Testis (tissue), 3 donors: ENCODE results near the gene AARSD1. TPM values are rescaled to one million over a fixed set of nuclear protein-coding genes. Genes with fewer than 3 reads are reported as not detected.
"Not testable (repeated sequence)": the region's sequence is repeated elsewhere in the genome, so short reads cannot be mapped to it uniquely, and the experiment has no call there.

Experiments used
- DNase-seq: peaks from one replicate; pipeline ENCODE4 v3.0.0-alpha.2; 2019
- H3K27ac ChIP-seq, 2 donors: fragments of 200-600 bp; sonication (generic); one replicate each; pipeline ENCODE4 v1.5.1; 2019
- H3K27me3 ChIP-seq: fragments of 200-600 bp; sonication (generic); one replicate; pipeline ENCODE4 v1.5.1; 2019
- H3K36me3 ChIP-seq: fragments of 200-600 bp; sonication (generic); one replicate; pipeline ENCODE4 v1.5.1; 2017; ENCODE audit warnings: low read depth; ENCODE audit errors: missing control alignments
- H3K4me1 ChIP-seq: fragments of 200-600 bp; sonication (generic); one replicate; pipeline ENCODE4 v1.5.1; 2019
- H3K4me3 ChIP-seq, 2 donors: fragments of 200-600 bp; sonication (generic); one replicate each; pipeline ENCODE4 v1.5.1; 2017 to 2019
- H3K9me3 ChIP-seq: fragments of 200-600 bp; sonication (generic); one replicate; pipeline ENCODE4 v1.5.1; 2017
- POLR2A ChIP-seq: fragments of 450-650 bp; IDR thresholded peaks from one replicate; pipeline ENCODE4 v1.6.1; 2017; ENCODE audit warnings: antibody characterized with exemption, mild to moderate bottlenecking, moderate library complexity
- WGBS, 2 donors: methylation state at CpG; one replicate each; pipeline ENCODE4 v1.1.5; 2018; 5-methylcytosine and 5-hydroxymethylcytosine counted together
- intact Hi-C: fragments of 100-400 bp; cut with DNase I; formaldehyde crosslinking; loops from one replicate; pipeline ENCODE4 v1.15.1; 2023; ENCODE audit warnings: low total_unique reads
- polyA plus RNA-seq: library from polyadenylated mRNA; stranded (reverse); fragments of 350-450 nt; fragmentation: Illumina TruSeq; extraction: RNeasy Lipid Tissue Mini Kit (QIAGEN cat#74804); gene quantifications from one replicate; pipeline ENCODE4 v1.2.3, GENCODE V29; 2014; ENCODE audit warnings: low read depth, low replicate concordance; ENCODE audit not compliant: insufficient read depth
- total RNA-seq, 2 donors: library from RNA; depleted of rRNA; stranded (reverse); fragments of >200 nt; gene quantifications; one replicate each; pipeline ENCODE4 v1.2.3, GENCODE V29; 2016
- TF ChIP-seq, protein P1 (sequence below), 3 experiments: fragments of 450-650 bp in 2 of 3; fragments of 200-600 bp in 1 of 3; sonication (generic) in 1 of 3; IDR thresholded peaks; one replicate each; pipeline ENCODE4 v1.5.1; 2016 to 2019; ENCODE audit warnings: antibody characterized with exemption in 3 of 3, mild to moderate bottlenecking in 2 of 3, moderate library complexity in 1 of 3

The AARSD1 gene
- total and polyA plus RNA-seq, 3 donors from 2014 or later, result 62.0 to 184 (median 84.3) TPM

DNA sequence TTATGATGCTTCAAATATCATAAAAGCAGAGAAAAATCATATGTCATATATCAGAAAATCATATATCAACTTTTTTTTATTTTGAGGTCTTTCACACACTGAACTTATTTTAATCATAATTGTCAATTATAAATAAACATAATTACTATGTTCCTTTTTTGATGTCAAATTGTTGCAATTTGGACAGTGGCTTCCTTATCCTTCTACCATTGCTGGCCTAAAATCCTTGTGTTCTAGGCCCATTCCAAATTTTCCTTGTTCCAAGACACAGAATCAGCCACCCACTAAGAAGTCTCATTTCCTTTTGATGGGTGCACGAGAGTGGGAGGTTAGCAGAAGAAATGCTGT, 34.8 kb downstream of the AARSD1 start:
- DNase-seq, result no peak
- H3K27ac ChIP-seq, result peak overlapping the region in 1 of 2 donors; percentile 69
- WGBS, 2 donors, result 57 to 68% methylated on average over 1 of the region's 1 CpG
- no peak for TF ChIP-seq POLR2A
- TF ChIP-seq, protein P1, sequence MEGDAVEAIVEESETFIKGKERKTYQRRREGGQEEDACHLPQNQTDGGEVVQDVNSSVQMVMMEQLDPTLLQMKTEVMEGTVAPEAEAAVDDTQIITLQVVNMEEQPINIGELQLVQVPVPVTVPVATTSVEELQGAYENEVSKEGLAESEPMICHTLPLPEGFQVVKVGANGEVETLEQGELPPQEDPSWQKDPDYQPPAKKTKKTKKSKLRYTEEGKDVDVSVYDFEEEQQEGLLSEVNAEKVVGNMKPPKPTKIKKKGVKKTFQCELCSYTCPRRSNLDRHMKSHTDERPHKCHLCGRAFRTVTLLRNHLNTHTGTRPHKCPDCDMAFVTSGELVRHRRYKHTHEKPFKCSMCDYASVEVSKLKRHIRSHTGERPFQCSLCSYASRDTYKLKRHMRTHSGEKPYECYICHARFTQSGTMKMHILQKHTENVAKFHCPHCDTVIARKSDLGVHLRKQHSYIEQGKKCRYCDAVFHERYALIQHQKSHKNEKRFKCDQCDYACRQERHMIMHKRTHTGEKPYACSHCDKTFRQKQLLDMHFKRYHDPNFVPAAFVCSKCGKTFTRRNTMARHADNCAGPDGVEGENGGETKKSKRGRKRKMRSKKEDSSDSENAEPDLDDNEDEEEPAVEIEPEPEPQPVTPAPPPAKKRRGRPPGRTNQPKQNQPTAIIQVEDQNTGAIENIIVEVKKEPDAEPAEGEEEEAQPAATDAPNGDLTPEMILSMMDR (IDR thresholded peaks at IDR 0.05), result no peak
- intact Hi-C loops, result loop anchor here (5.0 kb wide), 1 partner anchor 87 kb away; the partner anchor contains the start of gene AOC2
- no peaks in the 10 kb centered on the region for H3K9me3 ChIP-seq
- H3K36me3 ChIP-seq, result no peaks in the 10 kb centered on the region
- peaks cover 8% of the 10 kb centered on the region for H3K4me1 ChIP-seq
- no peaks in the 10 kb centered on the region for H3K27me3 ChIP-seq
- no peak overlapping the region for H3K4me3 ChIP-seq

DNA sequence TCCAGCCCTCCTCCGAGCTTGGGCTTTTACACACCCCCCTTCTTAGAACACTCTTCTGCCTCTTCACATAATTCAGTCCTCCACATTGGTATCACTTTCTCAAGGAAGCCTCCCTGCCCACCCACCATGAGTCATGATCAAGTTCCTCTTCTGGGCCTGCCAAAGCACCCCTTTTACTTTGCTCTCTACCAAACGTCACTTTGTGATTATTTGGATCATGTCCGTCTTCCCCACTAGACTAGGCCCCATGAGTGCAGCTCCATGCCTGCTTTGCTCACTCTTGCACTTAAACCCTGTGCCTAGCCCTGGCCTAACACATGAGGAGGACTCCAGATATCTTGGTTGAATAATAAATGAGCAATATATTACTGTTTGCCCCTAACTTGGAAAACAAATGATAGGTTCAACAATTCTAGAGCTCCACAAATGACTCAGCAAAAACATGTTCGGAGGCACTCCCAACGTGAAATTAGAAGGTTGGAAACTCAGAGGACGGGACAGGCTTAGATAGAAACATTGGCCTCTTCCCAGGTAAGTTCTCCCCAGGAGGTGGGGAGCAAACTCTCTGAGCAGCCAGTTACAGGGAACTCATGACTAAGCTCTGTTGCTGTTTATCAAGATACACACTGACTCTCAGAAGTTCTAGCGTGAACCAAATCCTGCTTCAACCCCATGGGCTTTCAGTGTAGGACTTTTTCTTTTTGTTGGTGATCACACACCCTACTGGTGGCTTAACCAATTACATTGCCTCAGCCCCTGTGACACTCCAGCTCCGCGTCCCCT, 35.3 kb downstream of the AARSD1 start:
- H3K4me3 ChIP-seq, result no peak overlapping the region
- H3K9me3 ChIP-seq, result no peaks in the 10 kb centered on the region
- DNase-seq, result peak; percentile 34
- intact Hi-C loops, result loop anchor here (5.0 kb wide), 1 partner anchor 87 kb away; the partner anchor contains the start of gene AOC2
- H3K27me3 ChIP-seq, result no peaks in the 10 kb centered on the region
- H3K36me3 ChIP-seq, result no peaks in the 10 kb centered on the region
- peaks cover 8% of the 10 kb centered on the region for H3K4me1 ChIP-seq
- TF ChIP-seq, protein P1 (IDR thresholded peaks at IDR 0.05), result peak; percentile 65 to 77 (median 72)
- no peak for TF ChIP-seq POLR2A
- 45 to 56% methylated on average over 9 of the region's 9 CpGs for WGBS, 2 donors
- H3K27ac ChIP-seq, result peak overlapping the region; percentile 47 to 69

DNA sequence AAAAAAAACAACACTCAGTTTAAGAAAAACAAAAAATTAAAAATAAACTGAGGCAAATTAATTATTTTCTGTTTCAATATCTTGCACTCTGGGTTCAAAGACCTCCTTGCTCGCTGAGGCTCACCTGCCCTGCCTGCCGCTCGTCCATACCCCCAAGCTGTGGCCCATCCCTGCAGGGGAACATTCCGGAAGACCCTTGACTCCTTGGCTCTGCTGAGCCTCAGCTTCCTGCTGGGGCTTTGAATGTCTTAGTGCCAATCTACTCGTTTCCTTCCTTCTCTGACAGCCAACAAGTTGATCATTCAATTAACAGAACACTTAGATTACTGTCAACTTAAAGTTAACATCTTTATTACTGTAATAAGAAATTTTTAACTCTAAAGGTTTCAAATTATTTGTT, 39.4 kb downstream of the AARSD1 start:
- Histone ChIP-seq H3K27me3 (no peaks in the 10 kb centered on the region), H3K27ac (no peak overlapping the region), H3K9me3 (no peaks in the 10 kb centered on the region), H3K36me3 (no peaks in the 10 kb centered on the region), H3K4me3 (no peak overlapping the region), H3K4me1 (peaks cover 8% of the 10 kb centered on the region)
- no peak for DNase-seq
- TF ChIP-seq, protein P1 (IDR thresholded peaks at IDR 0.05), result no peak
- no peak for TF ChIP-seq POLR2A
- intact Hi-C loops, result loop anchor here (5.0 kb wide), 1 partner anchor 83 kb away; the partner anchor contains the start of gene AOC2
- 72 to 79% methylated on average over 5 of the region's 5 CpGs for WGBS, 2 donors

DNA sequence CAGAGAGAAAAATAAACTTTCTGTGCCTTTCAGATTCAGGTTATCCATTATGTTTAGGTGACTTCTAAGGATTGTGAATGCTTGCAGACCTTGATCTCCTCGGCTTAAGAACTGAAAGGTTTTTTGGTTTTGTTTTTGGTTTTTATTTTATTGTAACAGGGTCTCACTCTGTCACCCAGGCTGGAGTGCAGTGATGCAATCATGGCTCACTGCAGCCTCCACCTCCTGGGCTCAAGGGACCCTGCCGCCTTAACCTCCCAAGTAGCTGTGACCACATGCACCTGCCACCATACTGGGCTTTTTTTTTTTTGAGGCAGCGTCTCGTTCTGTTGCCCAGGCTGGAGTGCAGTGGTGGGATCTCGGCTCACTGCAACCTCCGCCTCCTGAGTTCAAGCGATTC, 40.8 kb downstream of the AARSD1 start:
- DNase-seq, H3K36me3 ChIP-seq, H3K27me3 ChIP-seq, H3K4me1 ChIP-seq, H3K4me3 ChIP-seq, intact Hi-C loops, H3K9me3 ChIP-seq, H3K27ac ChIP-seq: not testable (repeated sequence)
- WGBS, 2 donors, result 89 to 91% methylated on average over 7 of the region's 7 CpGs

DNA sequence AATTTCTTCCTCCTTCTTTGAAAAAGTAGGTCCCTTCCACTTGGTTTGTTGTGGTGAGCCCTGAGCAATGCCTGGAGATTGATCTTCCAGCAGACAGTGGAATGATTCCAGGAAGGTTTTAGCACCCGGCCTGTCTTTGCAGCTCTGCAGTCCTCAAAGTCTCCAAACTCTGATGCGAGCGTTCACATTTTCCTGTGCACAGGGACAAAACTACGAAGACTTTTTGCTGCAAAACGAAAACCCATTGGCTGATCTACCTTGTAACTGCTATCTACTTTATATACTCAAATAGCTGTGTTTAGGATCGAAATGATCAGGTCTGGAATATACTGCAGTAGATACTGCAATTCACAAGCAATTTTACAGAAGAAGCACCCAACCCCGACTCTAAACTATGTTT, 42.0 kb downstream of the AARSD1 start:
- intact Hi-C loops, result no loop called here
- no peak for DNase-seq
- H3K4me1 ChIP-seq, result no peaks in the 10 kb centered on the region

More for the DNA sequence above, 42.0 kb downstream of the AARSD1 start:
- Histone ChIP-seq H3K9me3 (no peaks in the 10 kb centered on the region), H3K4me3 (no peak overlapping the region), H3K27ac (peak overlapping the region in 1 of 2 donors; percentile 36), H3K27me3 (no peaks in the 10 kb centered on the region), H3K36me3 (no peaks in the 10 kb centered on the region)
- 77 to 85% methylated on average over 7 of the region's 7 CpGs for WGBS, 2 donors
- TF ChIP-seq, protein P1 (IDR thresholded peaks at IDR 0.05), result no peak
